Activated CD4-positive, alpha-beta T cell treated with anti-CD3 and anti-CD28 coated beads for 36 hours (primary cell): Measurements from ENCODE around the gene ANXA7. TPM values are rescaled to one million over a fixed set of nuclear protein-coding genes. Genes with fewer than 3 reads are reported as not detected.

Experiments used
- ATAC-seq: fragments of 200-7000 bp; cut with Tn5 transposase; one replicate; pipeline ENCODE4 v1.10.0; 2021; ENCODE audit warnings: mild to moderate bottlenecking, moderate library complexity
- CTCF ChIA-PET: fragments of 350-600 bp; sonication (Branson Sonifier 250); formaldehyde crosslinking; loops from one replicate; lab custom pipeline; 2021; ENCODE audit warnings: antibody characterized with exemption; lab: Charles Lee
- POLR2A ChIA-PET: fragments of 350-600 bp; sonication (Branson Sonifier 250); formaldehyde crosslinking; loops from one replicate; lab custom pipeline; 2021; ENCODE audit warnings: antibody characterized with exemption, inconsistent platforms; lab: Charles Lee
- DNase-seq: peaks from one replicate; pipeline ENCODE4 v3.0.0-alpha.2; 2020
- H3K27ac Mint-ChIP-seq: one replicate; pipeline ENCODE4 v1.8.0; 2021; ENCODE audit warnings: mixed read lengths
- H3K27me3 Mint-ChIP-seq: one replicate; pipeline ENCODE4 v1.8.0; 2021; ENCODE audit warnings: mixed read lengths
- H3K36me3 Mint-ChIP-seq: one replicate; pipeline ENCODE4 v1.8.0; 2021; ENCODE audit warnings: low read depth, mixed read lengths
- H3K4me1 Mint-ChIP-seq: one replicate; pipeline ENCODE4 v1.8.0; 2021; ENCODE audit warnings: mixed read lengths
- H3K4me3 Mint-ChIP-seq: one replicate; pipeline ENCODE4 v1.8.0; 2021; ENCODE audit warnings: mild to moderate bottlenecking, moderate library complexity, mixed read lengths
- H3K9me3 Mint-ChIP-seq: one replicate; pipeline ENCODE4 v1.8.0; 2021; ENCODE audit warnings: low read depth, mixed read lengths
- intact Hi-C, 2 experiments: fragments of 100-400 bp; cut with DNase I in 1 of 2; cut with micrococcal nuclease in 1 of 2; formaldehyde crosslinking; loops; one replicate each; pipeline versions ENCODE4 v1.14.2 to v1.15.1; 2022 to 2024; cut with DNase I, micrococcal nuclease
- total RNA-seq, 2 experiments: library from RNA; stranded (reverse); gene quantifications; one replicate each; pipeline ENCODE4 v1.2.3, GENCODE V29; 2021

The ANXA7 gene
- total RNA-seq, 2 experiments from 2014 or later = 94.6 to 118 TPM

DNA sequence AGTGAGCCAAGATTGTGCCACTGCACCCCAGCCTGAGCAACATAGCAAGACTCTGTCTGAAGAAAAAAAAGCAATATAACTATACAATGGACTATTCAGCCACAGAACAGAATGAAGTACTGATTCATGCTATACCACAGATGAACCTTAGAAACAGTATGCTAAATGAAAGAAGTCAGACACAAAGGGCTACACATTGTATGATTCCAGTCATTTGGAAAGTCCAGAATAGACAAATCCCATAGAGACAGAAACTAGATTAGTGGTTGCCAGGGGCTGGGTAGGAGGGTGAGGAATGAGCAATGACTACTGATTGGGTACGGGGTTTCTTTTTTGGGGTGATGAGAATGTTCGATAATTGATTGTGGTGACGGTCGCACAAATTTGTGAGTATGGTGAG, 45.6 kb downstream of the ANXA7 start:
- peak; percentile 25 for DNase-seq
- H3K36me3 Mint-ChIP-seq = peaks cover 29% of the 10 kb centered on the region
- ChIA-PET POLR2A (no interaction called here), CTCF (no interaction called here)
- peak; percentile 91 for ATAC-seq
- H3K4me1 Mint-ChIP-seq = peaks cover 16% of the 10 kb centered on the region
- H3K27me3 Mint-ChIP-seq = no peaks in the 10 kb centered on the region
- no peak overlapping the region for H3K4me3 Mint-ChIP-seq
- H3K27ac Mint-ChIP-seq = no peak overlapping the region
- intact Hi-C loops = no loop called here
- H3K9me3 Mint-ChIP-seq = peaks cover 1% of the 10 kb centered on the region

DNA sequence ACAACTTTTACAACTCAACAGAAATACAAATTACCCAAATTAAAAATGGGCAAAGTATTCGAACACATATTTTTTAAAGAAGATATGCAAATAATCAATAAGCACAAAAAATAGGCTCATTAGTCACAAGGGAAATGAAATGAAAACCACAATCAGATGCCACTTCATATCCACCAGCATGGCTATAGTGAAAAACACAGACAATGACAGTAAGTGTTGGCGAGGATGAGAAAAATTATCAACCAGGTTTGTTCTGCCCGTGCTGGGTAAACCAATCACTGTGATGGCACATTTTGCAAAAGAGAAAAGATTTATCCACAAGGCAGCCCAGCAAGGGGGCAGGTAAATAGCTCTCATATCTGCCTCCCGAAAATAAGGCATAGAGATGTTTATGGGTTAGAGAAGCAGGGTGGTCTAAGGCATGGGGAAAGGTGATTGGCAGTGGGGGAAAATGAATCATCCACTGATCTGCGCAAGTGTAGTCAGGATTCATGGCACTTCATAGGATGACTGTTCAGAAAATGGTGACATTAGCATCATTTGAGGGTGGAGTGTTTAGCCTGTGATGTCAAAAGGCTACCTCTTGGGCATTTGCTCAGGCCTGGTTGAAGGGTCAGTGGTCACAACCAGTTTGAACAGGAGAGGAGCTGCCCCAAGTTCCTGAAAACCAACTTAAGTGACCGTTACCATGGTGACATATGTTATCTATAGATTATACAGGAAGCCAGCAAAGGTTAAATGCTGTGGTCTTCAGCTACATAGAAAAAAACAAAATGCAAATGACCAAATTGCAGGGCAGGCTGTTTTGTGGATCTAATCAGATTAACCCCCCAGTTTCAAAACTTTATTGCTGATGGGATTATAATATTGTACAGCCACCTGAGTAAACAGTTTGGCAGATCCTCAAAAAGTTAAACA, 47.2 kb downstream of the ANXA7 start:
- ChIA-PET CTCF (interaction anchor here (0.8 kb wide), 1 partner anchor 9 kb away, joined by 3 read pairs; no protein-coding TSS in a partner anchor), POLR2A (no interaction called here)
- intact Hi-C loops = no loop called here
- no peak for DNase-seq
- Mint-ChIP-seq H3K27ac (peak overlapping the region; percentile 8), H3K27me3 (no peaks in the 10 kb centered on the region), H3K4me3 (no peak overlapping the region), H3K9me3 (peaks cover 1% of the 10 kb centered on the region), H3K36me3 (peaks cover 32% of the 10 kb centered on the region), H3K4me1 (peaks cover 16% of the 10 kb centered on the region)
- no peak for ATAC-seq

DNA sequence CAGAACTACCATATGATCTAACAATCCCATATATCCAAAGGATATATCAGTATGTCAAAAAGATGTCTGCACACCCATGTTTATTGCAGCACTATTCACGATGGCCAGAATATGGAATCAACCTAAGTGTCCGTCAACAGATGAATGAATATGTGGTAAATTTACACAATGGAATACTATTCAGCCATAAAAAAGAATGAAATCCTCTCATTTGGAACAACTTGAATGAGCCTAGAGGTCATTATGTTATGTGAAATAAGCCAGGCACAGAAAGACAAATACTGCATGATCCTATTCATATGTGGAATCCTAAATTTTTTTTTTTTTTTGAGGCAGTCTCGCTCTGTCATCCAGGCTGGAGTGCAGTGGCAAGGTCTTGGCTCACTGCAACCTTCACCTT, 48.9 kb downstream of the ANXA7 start:
- Mint-ChIP-seq H3K36me3 (peaks cover 31% of the 10 kb centered on the region), H3K9me3 (peaks cover 1% of the 10 kb centered on the region), H3K27ac (no peak overlapping the region), H3K4me1 (peaks cover 16% of the 10 kb centered on the region), H3K27me3 (no peaks in the 10 kb centered on the region), H3K4me3 (no peak overlapping the region)
- CTCF ChIA-PET = no interaction called here
- intact Hi-C loops = no loop called here
- no peak for DNase-seq
- POLR2A ChIA-PET = no interaction called here
- no peak for ATAC-seq

DNA sequence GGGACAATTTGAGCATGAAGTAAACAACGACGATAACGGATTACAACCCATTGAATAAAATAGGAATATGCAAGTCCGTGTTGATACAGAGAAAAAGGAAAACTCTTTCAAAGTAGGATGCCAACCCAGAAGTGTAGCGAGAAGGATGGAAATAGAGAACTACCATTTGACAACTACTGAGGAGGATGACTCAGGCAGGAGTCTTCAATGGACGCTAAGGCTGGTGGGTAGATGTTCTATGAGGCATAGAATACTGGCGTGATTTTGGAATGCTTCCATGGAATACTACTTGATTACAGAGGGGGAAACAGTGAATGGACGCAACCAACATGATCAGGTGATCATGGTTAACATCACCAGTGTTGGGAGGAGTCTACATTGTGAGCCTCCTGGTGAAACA, 54.4 kb downstream of the ANXA7 start:
- Mint-ChIP-seq H3K36me3 (peaks cover 7% of the 10 kb centered on the region), H3K27me3 (no peaks in the 10 kb centered on the region), H3K9me3 (no peaks in the 10 kb centered on the region), H3K4me3 (no peak overlapping the region), H3K4me1 (peaks cover 14% of the 10 kb centered on the region), H3K27ac (no peak overlapping the region)
- ChIA-PET CTCF (interaction anchor here (0.7 to 1.0 kb wide), 2 partner anchors 29 to 56 kb away, joined by 3 read pairs; no protein-coding TSS in a partner anchor), POLR2A (no interaction called here)
- no peak for DNase-seq
- intact Hi-C loops = loop anchor here (2.0 to 5.0 kb wide), 5 partner anchors 53 to 192 kb away; partner anchors contain the start of genes ANXA7 (in 1 of the 2), ECD (in 1 of the 2), FAM149B1 (in 1 of the 2) and MRPS16 (in 1 of the 2)
- ATAC-seq = no peak

DNA sequence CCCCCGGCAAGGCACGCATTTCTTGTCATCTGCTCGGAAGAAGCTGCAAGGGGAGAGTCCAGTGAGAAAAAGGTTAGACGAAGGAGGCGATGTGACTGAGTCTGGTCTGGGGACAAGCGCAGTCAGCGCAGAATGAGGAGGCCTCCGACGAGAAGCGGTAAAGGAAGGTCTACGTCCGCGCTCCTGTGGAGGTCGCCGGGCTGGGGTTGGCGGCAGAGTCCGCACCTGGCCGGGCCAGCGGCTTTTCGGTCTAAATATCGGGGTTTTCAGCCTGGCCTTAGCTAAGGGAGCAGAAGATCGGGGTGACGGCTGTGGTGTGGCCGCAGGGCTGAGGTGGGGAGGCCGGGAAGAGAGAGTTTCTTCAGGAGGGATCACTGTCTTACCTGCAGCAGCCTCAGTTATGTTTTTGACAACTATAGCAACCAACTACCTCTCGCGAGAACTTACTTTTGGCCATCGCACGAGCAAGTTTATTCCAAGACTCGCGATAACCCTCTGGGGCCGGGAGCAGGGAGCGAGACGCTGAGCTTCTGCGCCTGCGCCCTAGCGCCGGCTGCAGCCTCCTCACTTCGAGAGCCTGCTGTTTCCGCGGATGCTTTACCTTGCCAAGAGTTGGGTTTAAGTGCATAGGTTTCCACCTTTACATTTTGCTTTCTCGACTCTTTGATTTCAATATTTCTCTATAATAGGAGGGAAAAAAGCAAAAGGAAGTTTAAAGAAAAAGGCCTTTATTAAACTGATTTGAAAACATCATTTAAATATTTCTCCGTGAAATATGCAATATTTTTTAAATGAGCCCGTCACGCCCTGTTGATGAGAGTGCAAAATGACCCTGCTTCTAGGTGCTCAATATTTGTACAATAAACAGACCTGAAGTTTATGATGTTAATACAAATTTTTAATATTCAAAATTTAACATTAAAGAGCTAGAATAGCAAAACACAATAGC, 55.3 kb downstream of the ANXA7 start, which contains the start of gene CFAP70:
CFAP70 (minus strand) TSS at position 534 of the 949 bp plus-strand sequence. CDS start 4,068 bp downstream, outside the sequence.
- H3K27me3 Mint-ChIP-seq = no peaks in the 10 kb centered on the region
- H3K4me1 Mint-ChIP-seq = peaks cover 14% of the 10 kb centered on the region
- peak within 1 kb of the TSS; percentile 84 for H3K27ac Mint-ChIP-seq
- ATAC-seq (peak; percentile 100), DNase-seq (peak; percentile 96)
- intact Hi-C loops = loop anchor here (1.0 to 5.0 kb wide), 9 partner anchors 54 to 268 kb away; partner anchors contain the start of genes ANXA7 (in 2 of the 2), MRPS16 (in 2 of the 2), DNAJC9 (in 1 of the 2) and ECD (in 1 of the 2)
- no peaks in the 10 kb centered on the region for H3K9me3 Mint-ChIP-seq
- peak within 1 kb of the TSS; percentile 97 for H3K4me3 Mint-ChIP-seq
- peaks cover 7% of the 10 kb centered on the region for H3K36me3 Mint-ChIP-seq
- ChIA-PET POLR2A (no interaction called here), CTCF (interaction anchor here (0.6 to 1.4 kb wide), 7 partner anchors 8 to 253 kb away, joined by 3 read pairs; no protein-coding TSS in a partner anchor)

DNA sequence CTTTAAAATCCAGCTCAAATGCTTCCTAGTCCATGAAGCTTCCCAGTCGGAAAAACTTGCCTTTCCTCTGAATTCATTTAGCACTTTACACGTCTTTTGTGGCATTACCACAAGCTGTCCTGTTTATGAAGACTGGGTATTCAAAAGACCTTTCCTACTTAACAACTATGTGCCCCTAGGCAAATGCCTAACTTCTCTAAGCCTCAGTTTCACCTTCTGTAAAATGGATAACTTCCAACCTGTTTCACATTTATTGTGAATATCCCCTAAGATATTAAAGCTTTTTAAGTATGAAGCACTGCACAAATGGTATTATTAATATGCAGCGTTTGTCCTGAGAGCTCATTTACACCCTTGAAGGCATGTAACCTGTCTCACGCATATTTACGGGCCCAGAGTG, 56.0 kb downstream of the ANXA7 start:
- Mint-ChIP-seq H3K4me1 (peaks cover 14% of the 10 kb centered on the region), H3K27me3 (no peaks in the 10 kb centered on the region), H3K27ac (peak overlapping the region; percentile 84), H3K36me3 (peaks cover 6% of the 10 kb centered on the region), H3K4me3 (peak overlapping the region; percentile 97), H3K9me3 (no peaks in the 10 kb centered on the region)
- CTCF ChIA-PET = interaction anchor here (0.8 to 1.4 kb wide), 3 partner anchors 9 to 452 kb away, joined by 3 read pairs; no protein-coding TSS in a partner anchor
- no peak for ATAC-seq
- POLR2A ChIA-PET = no interaction called here
- no peak for DNase-seq
- intact Hi-C loops = loop anchor here (1.0 to 5.0 kb wide), 9 partner anchors 54 to 268 kb away; partner anchors contain the start of genes ANXA7 (in 2 of the 2), MRPS16 (in 2 of the 2), DNAJC9 (in 1 of the 2) and ECD (in 1 of the 2)

DNA sequence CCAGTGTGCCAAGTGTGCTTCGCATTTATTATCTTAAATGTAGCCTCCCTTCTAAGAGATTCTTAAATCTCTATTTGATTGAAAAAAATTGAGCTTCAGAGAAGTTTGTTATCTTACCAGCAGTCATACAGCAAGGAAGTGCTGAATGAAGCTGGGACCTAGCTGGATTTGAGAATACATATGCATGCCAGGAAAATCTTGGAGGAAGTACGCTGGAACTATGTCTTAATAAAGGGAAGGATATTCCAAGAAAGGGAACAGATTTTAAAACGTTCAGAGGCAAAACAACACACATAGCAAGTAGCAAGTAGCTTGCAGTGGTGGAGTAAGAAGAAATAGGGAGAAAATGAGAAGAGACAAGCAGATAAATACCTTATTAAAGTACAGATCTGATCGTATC, 56.7 kb downstream of the ANXA7 start:
- intact Hi-C loops = loop anchor here (5.0 kb wide), 3 partner anchors 55 to 190 kb away; partner anchors contain the start of genes ANXA7 (in 1 of the 2), ECD (in 1 of the 2), FAM149B1 (in 1 of the 2) and PPP3CB (in 1 of the 2)
- POLR2A ChIA-PET = no interaction called here
- CTCF ChIA-PET = interaction anchor here (1.0 kb wide), 1 partner anchor 453 kb away, joined by 3 read pairs; no protein-coding TSS in a partner anchor
- ATAC-seq (no peak), DNase-seq (no peak)
- Mint-ChIP-seq H3K36me3 (peaks cover 5% of the 10 kb centered on the region), H3K27me3 (no peaks in the 10 kb centered on the region), H3K27ac (no peak overlapping the region), H3K4me3 (peak overlapping the region; percentile 97), H3K9me3 (no peaks in the 10 kb centered on the region), H3K4me1 (peaks cover 14% of the 10 kb centered on the region)

DNA sequence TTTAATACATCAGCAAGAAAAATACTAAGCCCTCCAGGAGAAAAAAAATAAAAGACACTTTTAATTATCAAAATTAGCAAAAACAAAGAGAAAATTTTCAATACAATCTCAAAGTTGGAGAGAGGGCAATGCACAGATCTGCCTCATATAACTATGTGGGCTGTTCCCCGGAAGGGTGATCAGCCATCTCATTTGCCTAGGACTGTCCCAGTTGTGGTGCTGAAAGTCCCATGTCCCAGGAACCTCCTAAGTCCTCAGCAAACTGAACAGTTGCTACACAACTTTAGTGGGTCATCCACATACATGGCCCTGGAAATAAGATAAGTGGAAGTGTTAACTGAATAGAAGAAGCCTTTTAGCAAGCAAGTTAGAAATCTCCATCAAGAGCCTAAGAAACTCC, 69.6 kb downstream of the ANXA7 start:
- no peaks in the 10 kb centered on the region for H3K36me3 Mint-ChIP-seq

DNA sequence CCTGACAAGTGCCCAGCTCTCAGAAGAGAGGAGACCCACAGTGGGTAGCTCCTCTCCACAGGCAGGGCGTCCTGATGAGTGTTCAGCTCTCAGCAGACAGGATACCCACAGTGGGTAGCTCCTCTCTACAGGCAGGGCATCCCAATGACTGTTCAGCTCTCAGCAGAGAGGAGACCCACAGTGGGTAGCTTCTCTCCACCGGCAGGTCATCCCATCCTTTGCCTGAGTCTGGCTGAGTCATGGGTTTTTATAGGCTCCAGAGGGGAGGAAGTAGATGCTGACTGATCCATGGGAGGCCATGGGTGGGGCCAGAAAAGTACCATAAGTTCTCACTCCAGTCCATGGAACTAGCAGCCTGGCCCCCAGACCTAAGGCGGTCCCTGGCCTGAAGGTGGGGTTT, 73.7 kb downstream of the ANXA7 start:
- H3K4me1 Mint-ChIP-seq = no peaks in the 10 kb centered on the region
- DNase-seq (no peak), ATAC-seq (no peak)
- no peaks in the 10 kb centered on the region for H3K9me3 Mint-ChIP-seq
- intact Hi-C loops = no loop called here
- ChIA-PET POLR2A (no interaction called here), CTCF (no interaction called here)
- H3K36me3 Mint-ChIP-seq = no peaks in the 10 kb centered on the region
- H3K27me3 Mint-ChIP-seq = no peaks in the 10 kb centered on the region
- no peak overlapping the region for H3K27ac Mint-ChIP-seq
- no peak overlapping the region for H3K4me3 Mint-ChIP-seq

More for the DNA sequence above, 69.6 kb downstream of the ANXA7 start:
- ATAC-seq (no peak), DNase-seq (no peak)
- Mint-ChIP-seq H3K4me3 (no peak overlapping the region), H3K9me3 (no peaks in the 10 kb centered on the region), H3K4me1 (no peaks in the 10 kb centered on the region), H3K27me3 (no peaks in the 10 kb centered on the region), H3K27ac (no peak overlapping the region)
- ChIA-PET POLR2A (no interaction called here), CTCF (no interaction called here)
- intact Hi-C loops = no loop called here

DNA sequence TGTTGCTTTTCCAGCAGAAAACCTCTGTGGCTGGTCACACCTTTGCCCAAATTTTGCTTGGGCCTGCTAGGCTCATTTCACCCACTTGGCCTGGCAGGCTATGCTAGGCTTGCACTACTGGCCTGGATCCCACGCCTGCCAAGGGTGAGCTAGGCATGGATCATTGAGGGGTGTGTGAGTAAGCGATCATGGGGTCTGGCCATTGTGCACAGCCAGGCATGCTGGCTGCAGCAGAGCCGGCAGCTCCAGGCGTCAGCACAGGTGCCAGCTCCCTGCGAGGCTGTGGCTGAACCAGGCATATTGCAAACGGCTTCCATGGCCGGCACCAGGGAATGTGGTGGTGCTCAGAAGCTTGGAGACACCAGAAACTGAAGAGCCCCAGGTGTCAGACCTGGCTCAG, 74.4 kb downstream of the ANXA7 start:
- H3K27me3 Mint-ChIP-seq = no peaks in the 10 kb centered on the region

More for the DNA sequence above, 74.4 kb downstream of the ANXA7 start:
- no peak for ATAC-seq
- DNase-seq = no peak
- no peaks in the 10 kb centered on the region for H3K9me3 Mint-ChIP-seq
- ChIA-PET CTCF (no interaction called here), POLR2A (no interaction called here)
- H3K4me1 Mint-ChIP-seq = no peaks in the 10 kb centered on the region
- intact Hi-C loops = no loop called here
- H3K4me3 Mint-ChIP-seq = no peak overlapping the region
- H3K27ac Mint-ChIP-seq = no peak overlapping the region
- no peaks in the 10 kb centered on the region for H3K36me3 Mint-ChIP-seq
